K562 (cell line): ENCODE data around the gene LAMB1. TPM values are rescaled to one million over a fixed set of nuclear protein-coding genes. Genes with fewer than 3 reads are reported as not detected.

Experiments
- ATAC-seq: fragments of 200-7000 bp; cut with Tn5 transposase; 3 replicates; pipeline ENCODE4 v1.9.1; 2020; ENCODE audit warnings: moderate library complexity
- BruUV-seq: library from RNA; stranded (reverse); fragments of 400-500 nt; replicated peaks from 2 replicates; lab custom pipeline; 2021; lab: Mats Ljungman, UMichigan
- CTCF ChIA-PET: fragments of 300-600 bp; formaldehyde crosslinking; extraction: SDS; loops from one replicate; lab custom pipeline; 2021; ENCODE audit warnings: low intra/inter-chr PET ratio; lab: Yijun Ruan, JAX
- POLR2A ChIA-PET: fragments of 300-600, 350-650 bp; sonication (Branson Sonifier 250); formaldehyde crosslinking; extraction: SDS; loops from one replicate; lab custom pipeline; 2021; ENCODE audit warnings: antibody characterized with exemption, inconsistent platforms; lab: Yijun Ruan, JAX
- DNase-seq, 4 experiments: peaks; one replicate each; pipeline versions ENCODE4 v3.0.0 to v3.0.0-alpha.2; 2011 to 2018; ENCODE audit warnings: low spot score in 3 of 4, mixed read lengths in 3 of 4; ENCODE audit errors: extremely low read depth in 1 of 4
- FAIRE-seq: peaks from 2 replicates; lab custom pipeline; 2011; peaks lifted over from hg19 to GRCh38; lab: Jason Lieb, UNC
- H2AFZ ChIP-seq: 2 replicates; pipeline ENCODE4 v1.6.0; 2011; ENCODE audit warnings: low read depth, low read length, control low read depth, inconsistent platforms
- H3K27ac ChIP-seq: fragments of 200-600 bp; 3 replicates; pipeline ENCODE4 v1.8.0; 2011; ENCODE audit warnings: low read depth, mild to moderate bottlenecking, control low read depth, inconsistent platforms, low read length, moderate library complexity, mixed read lengths; ENCODE audit errors: extremely low read depth
- H3K27me3 ChIP-seq, 2 experiments: fragments of 300-600 bp in 1 of 2; 2 replicates in 1 of 2; 3 replicates in 1 of 2; pipeline versions ENCODE4 v1.6.0 to v1.8.0; 2011; ENCODE audit warnings: inconsistent platforms in 2 of 2, low read length in 2 of 2, mild to moderate bottlenecking in 1 of 2, mixed read lengths in 1 of 2, moderate library complexity in 1 of 2; ENCODE audit not compliant: control insufficient read depth in 2 of 2, insufficient read depth in 2 of 2
- H3K36me3 ChIP-seq: fragments of 300-600 bp; 3 replicates; pipeline ENCODE4 v1.8.0; 2011; ENCODE audit warnings: mild to moderate bottlenecking, low read length, inconsistent platforms; ENCODE audit not compliant: control insufficient read depth, insufficient read depth
- H3K4me1 ChIP-seq, 2 experiments: fragments of 200-600 bp in 1 of 2; replicated peaks in 1 of 2; 2 replicates in 1 of 2; 3 replicates in 1 of 2; pipeline versions ENCODE4 v1.5.1 to v1.8.0; 2011; ENCODE audit warnings: inconsistent platforms in 2 of 2, low read length in 2 of 2, mild to moderate bottlenecking in 1 of 2, mixed read lengths in 1 of 2, moderate library complexity in 1 of 2; ENCODE audit not compliant: control insufficient read depth in 2 of 2, insufficient read depth in 2 of 2
- H3K4me2 ChIP-seq: 2 replicates; pipeline ENCODE4 v1.6.1; 2011; ENCODE audit warnings: low read length, control low read depth, inconsistent platforms, mixed read lengths; ENCODE audit not compliant: insufficient read depth
- H3K4me3 ChIP-seq: fragments of 200-600 bp; sonication (generic), shearing (Covaris generic); 2 replicates; pipeline ENCODE4 v1.5.1; 2016; ENCODE audit warnings: control low read depth, inconsistent platforms
- H3K79me2 ChIP-seq: fragments of 200-600 bp; 3 replicates; pipeline ENCODE4 v1.8.0; 2011; ENCODE audit warnings: low read length, inconsistent platforms; ENCODE audit not compliant: control insufficient read depth, insufficient read depth
- H3K9ac ChIP-seq, 2 experiments: 2 replicates each; pipeline versions ENCODE4 v1.6.0 to v1.6.1; 2011; ENCODE audit warnings: low read depth in 2 of 2, low read length in 2 of 2, control low read depth in 1 of 2, inconsistent platforms in 1 of 2, mild to moderate bottlenecking in 1 of 2, mixed read lengths in 1 of 2; ENCODE audit not compliant: insufficient read depth in 1 of 2
- H3K9me1 ChIP-seq: one replicate; pipeline ENCODE4 v1.6.0; 2011; ENCODE audit warnings: inconsistent platforms, mild to moderate bottlenecking, low read length, moderate library complexity; ENCODE audit not compliant: control insufficient read depth, insufficient read depth
- H3K9me3 ChIP-seq: replicated peaks from 2 replicates; pipeline ENCODE4 v1.5.1; 2011; ENCODE audit warnings: low read depth, low read length, inconsistent platforms; ENCODE audit not compliant: control insufficient read depth, insufficient read depth
- H4K20me1 ChIP-seq: replicated peaks from 2 replicates; pipeline ENCODE4 v1.6.1; 2011; ENCODE audit warnings: low read length, inconsistent platforms, mixed read lengths; ENCODE audit not compliant: control insufficient read depth, insufficient read depth
- DACH1 ChIP-seq: fragments of 450-650 bp; IDR thresholded peaks from 2 replicates; pipeline ENCODE4 v1.6.1; 2018; ENCODE audit not compliant: partially characterized antibody
- NFIC ChIP-seq: fragments of 450-650 bp; IDR thresholded peaks from 2 replicates; pipeline ENCODE4 v1.6.1; 2017; ENCODE audit warnings: mild to moderate bottlenecking, inconsistent platforms
- NR2C1 ChIP-seq, 2 experiments: fragments of 450-650 bp; IDR thresholded peaks; 2 replicates each; pipeline ENCODE4 v1.6.1; 2017; ENCODE audit warnings: mild to moderate bottlenecking in 2 of 2, antibody characterized with exemption in 1 of 2, inconsistent platforms in 1 of 2, missing compliant biosample characterization in 1 of 2, missing genetic modification characterization in 1 of 2
- TEAD2 ChIP-seq: fragments of 450-650 bp; IDR thresholded peaks from 2 replicates; pipeline ENCODE4 v1.6.1; 2016; ENCODE audit warnings: missing genetic modification characterization, control low read depth, missing compliant biosample characterization
- ZC3H11A ChIP-seq: IDR thresholded peaks from 2 replicates; pipeline ENCODE4 v1.6.1; 2012; ENCODE audit warnings: low read depth, low read length, improper control_type of control experiment
- WGBS: fragments of 100-300 bp; shearing (Covaris generic); methylation state at CpG from one replicate; pipeline ENCODE4 v1.1.6; 2016; ENCODE audit warnings: low coverage, mixed read lengths; ENCODE audit not compliant: insufficient coverage; ENCODE audit errors: missing lambda C conversion rate; 5-methylcytosine and 5-hydroxymethylcytosine counted together
- in situ Hi-C: fragments of 300-500 bp; cut with MboI; formaldehyde crosslinking; loops from 4 replicates; pipeline ENCODE4 v1.15.0; 2018; ENCODE audit warnings: inconsistent platforms, mixed read lengths
- intact Hi-C: fragments of 100-400 bp; cut with micrococcal nuclease; formaldehyde crosslinking; loops from 2 replicates; pipeline ENCODE4 v1.14.2; 2022
- polyA plus RNA-seq, 8 experiments: library from polyadenylated mRNA; depleted of rRNA in 4 of 8; stranded (reverse) in 5 of 8; unstranded in 3 of 8; fragments of >200 nt; fragmentation: Nextera tagmentation in 2 of 8; fragmentation: Illumina TruSeq in 1 of 8; extraction: Ambion mirVana in 2 of 8; extraction: Trizol in 1 of 8; gene quantifications; 2 replicates each; pipeline versions ENCODE4 v1.2.1 to v1.2.3, GENCODE V29; 2011 to 2014; ENCODE audit warnings: inconsistent platforms in 1 of 8, missing spikeins in 1 of 8
- total RNA-seq, 7 experiments: library from RNA; depleted of rRNA in 6 of 7; stranded (reverse); fragments of >200 nt in 6 of 7; fragmentation: Illumina TruSeq in 2 of 7; extraction: Trizol in 2 of 7; gene quantifications; 2 replicates each; pipeline versions ENCODE4 v1.2.1 to v1.2.3, GENCODE V29; 2011 to 2021; ENCODE audit warnings: low replicate concordance in 1 of 7
- TF ChIP-seq, protein P1 (sequence below): fragments of 450-650 bp; IDR thresholded peaks from 2 replicates; pipeline ENCODE4 v1.6.1; 2016

Gene LAMB1
- total and polyA plus RNA-seq, 9 of the 15 experiments (the other 6 are each of a cell fraction or from before 2014, with no cell fraction given): 6.0 to 17.7 (median 12.3) TPM

DNA sequence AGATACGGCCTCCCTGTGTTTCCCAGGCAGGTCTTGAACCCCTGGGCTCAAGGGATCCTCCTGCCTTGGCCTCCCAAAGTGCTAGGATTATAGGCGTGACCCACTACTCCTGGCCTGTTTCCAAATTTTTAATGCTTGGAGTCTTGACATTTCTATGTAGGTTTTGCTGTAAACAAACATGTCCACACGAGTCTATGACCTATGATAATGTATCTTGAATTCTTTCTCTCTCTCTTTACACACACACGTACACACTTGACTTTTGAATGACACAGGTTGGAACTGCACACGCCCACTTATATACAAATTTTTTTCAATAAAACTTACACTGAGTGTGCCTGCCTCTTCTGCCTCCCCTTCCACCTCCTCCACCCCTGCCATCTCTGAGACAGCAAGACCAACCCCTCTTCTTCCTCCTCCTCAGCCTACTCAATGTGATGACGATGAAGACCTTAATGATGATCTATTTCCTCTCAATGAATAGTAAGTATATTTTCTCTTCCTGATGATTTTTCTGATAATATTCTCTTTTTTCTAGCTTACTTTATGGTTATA, 44.1 kb upstream of the LAMB1 start:
- BruUV-seq: no TSS peak
- no peaks in the 10 kb centered on the region for H3K36me3 ChIP-seq
- DNase-seq (no peak), FAIRE-seq (no peak), ATAC-seq (no peak)
- no peak overlapping the region for H3K4me2 ChIP-seq
- peak; percentile 77 for TF ChIP-seq NFIC
- TF ChIP-seq, protein P1, sequence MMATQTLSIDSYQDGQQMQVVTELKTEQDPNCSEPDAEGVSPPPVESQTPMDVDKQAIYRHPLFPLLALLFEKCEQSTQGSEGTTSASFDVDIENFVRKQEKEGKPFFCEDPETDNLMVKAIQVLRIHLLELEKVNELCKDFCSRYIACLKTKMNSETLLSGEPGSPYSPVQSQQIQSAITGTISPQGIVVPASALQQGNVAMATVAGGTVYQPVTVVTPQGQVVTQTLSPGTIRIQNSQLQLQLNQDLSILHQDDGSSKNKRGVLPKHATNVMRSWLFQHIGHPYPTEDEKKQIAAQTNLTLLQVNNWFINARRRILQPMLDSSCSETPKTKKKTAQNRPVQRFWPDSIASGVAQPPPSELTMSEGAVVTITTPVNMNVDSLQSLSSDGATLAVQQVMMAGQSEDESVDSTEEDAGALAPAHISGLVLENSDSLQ: peak; percentile 35; the same call in 1 of the 2 replicates
- TF ChIP-seq DACH1: no peak
- no peaks in the 10 kb centered on the region for H4K20me1 ChIP-seq
- no peaks in the 10 kb centered on the region for H3K79me2 ChIP-seq
- H3K27me3 ChIP-seq: no peaks in the 10 kb centered on the region
- in situ Hi-C loops: no loop called here
- 29% methylated on average over 6 of the region's 6 CpGs for WGBS
- ChIA-PET POLR2A (no interaction called here), CTCF (no interaction called here)
- no peaks in the 10 kb centered on the region for H3K9me3 ChIP-seq
- H2AFZ ChIP-seq: peak overlapping the region; percentile 3; the same call in 1 of the 2 replicates
- H3K9ac ChIP-seq: no peak overlapping the region
- H3K9me1 ChIP-seq: no peaks in the 10 kb centered on the region
- H3K27ac ChIP-seq: no peak overlapping the region
- H3K4me3 ChIP-seq: no peak overlapping the region
- intact Hi-C loops: no loop called here
- no peaks in the 10 kb centered on the region for H3K4me1 ChIP-seq

DNA sequence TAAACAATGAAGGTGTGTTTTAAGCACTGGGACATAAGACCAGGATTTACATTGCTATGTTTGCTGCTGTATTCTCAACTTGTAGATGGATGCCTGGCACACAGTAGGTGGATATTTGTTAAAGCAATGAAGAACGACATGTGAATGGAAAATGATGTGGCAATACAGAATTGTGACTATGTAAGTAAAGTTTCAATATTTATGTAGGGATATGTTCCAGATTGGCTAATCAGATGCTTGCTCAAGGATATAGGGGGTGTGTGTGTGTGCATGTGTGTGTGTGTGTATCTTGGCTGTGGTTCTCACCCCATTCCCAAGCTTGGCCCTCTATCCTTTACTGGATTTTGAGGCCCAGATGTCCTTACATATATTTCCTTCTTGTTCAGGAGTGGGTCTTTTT, 42.7 kb upstream of the LAMB1 start:
- Histone ChIP-seq H3K4me3 (no peak overlapping the region), H3K4me1 (no peaks in the 10 kb centered on the region), H3K4me2 (no peak overlapping the region), H3K36me3 (no peaks in the 10 kb centered on the region), H3K9ac (no peak overlapping the region), H4K20me1 (no peaks in the 10 kb centered on the region), H2AFZ (0 out of 2 replicates have a peak overlapping the region, but pooled peaks have one; percentile 7)
- no TSS peak for BruUV-seq
- ChIA-PET POLR2A (no interaction called here), CTCF (no interaction called here)
- no peak for DNase-seq
- WGBS: 21% methylated on average over 1 of the region's 1 CpG
- no peak for FAIRE-seq
- TF ChIP-seq ZC3H11A (no peak), NR2C1 (IDR thresholded peaks at IDR 0.05) (no peak), NR2C1 (tag; IDR thresholded peaks at IDR 0.05) (no peak), TEAD2 (tag) (no peak)
- TF ChIP-seq, all 486 proteins: peak for 0
- no peak for ATAC-seq
- no peaks in the 10 kb centered on the region for H3K9me1 ChIP-seq
- H3K9me3 ChIP-seq: no peaks in the 10 kb centered on the region
- intact Hi-C loops: no loop called here
- H3K27me3 ChIP-seq: no peaks in the 10 kb centered on the region
- no peak overlapping the region for H3K27ac ChIP-seq
- H3K79me2 ChIP-seq: no peaks in the 10 kb centered on the region
- in situ Hi-C loops: no loop called here
